Dendritic cell treated with granulocyte-macrophage colony-stimulating factor and Interleukin-4, amounts not matched to agents 40 ng/mL and 50 ng/mL, for 4 days (primary cell): Measurements from ENCODE around the gene MTG2.

ENCODE experiments used
- H3K27ac Mint-ChIP-seq: one replicate; pipeline ENCODE4 v1.8.0; 2022; ENCODE audit warnings: mild to moderate bottlenecking, mixed read lengths
- H3K27me3 Mint-ChIP-seq: one replicate; pipeline ENCODE4 v1.8.0; 2022; ENCODE audit warnings: mild to moderate bottlenecking, mixed read lengths
- H3K36me3 Mint-ChIP-seq: one replicate; pipeline ENCODE4 v1.8.0; 2022; ENCODE audit warnings: low read depth, mixed read lengths
- H3K4me1 Mint-ChIP-seq: one replicate; pipeline ENCODE4 v1.8.0; 2022; ENCODE audit warnings: low read depth, mixed read lengths
- H3K4me3 Mint-ChIP-seq: one replicate; pipeline ENCODE4 v1.8.0; 2022; ENCODE audit warnings: mild to moderate bottlenecking, moderate library complexity, mixed read lengths
- H3K9me3 Mint-ChIP-seq: one replicate; pipeline ENCODE4 v1.8.0; 2022; ENCODE audit warnings: mixed read lengths
- intact Hi-C: fragments of 100-400 bp; cut with micrococcal nuclease; formaldehyde crosslinking; loops from one replicate; pipeline ENCODE4 v1.15.0; 2022

MTG2 gene

DNA sequence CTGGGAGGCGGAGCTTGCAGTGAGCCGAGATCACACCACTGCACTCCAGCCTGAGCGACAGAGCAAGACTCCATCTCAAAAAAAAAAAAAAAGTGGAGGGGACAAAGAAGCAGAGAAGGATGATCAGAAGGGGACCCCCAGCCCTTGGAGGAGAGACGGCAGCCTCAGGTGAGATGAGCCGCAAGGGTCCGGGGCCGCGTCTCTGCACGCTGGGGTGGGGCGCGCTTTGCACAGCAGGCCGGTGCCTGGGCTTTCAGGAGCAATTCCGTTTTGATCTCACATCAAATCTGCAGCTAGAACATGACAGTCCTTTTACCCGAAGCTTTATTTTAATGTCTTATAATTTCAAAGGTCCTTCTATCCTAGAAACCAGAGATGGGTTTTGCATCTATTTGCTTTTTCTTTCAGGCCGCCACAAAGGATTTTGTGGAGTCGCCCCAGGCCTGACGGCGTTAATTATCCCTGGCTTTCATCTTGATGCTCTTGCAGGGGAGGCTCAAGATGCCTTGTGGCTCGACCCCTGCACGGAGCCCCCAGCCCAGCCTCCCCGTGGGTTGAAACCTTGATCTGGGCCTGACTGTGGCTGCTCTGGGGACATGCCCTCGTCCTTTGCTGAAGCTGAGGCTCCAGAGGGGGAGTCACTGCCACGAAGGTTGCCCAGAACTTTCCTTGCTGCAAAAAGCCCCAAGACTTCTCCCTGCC is 20.0 kb downstream of the MTG2 start:
- H3K27ac Mint-ChIP-seq: no peak overlapping the region
- no peaks in the 10 kb centered on the region for H3K4me1 Mint-ChIP-seq
- intact Hi-C loops: no loop called here
- H3K27me3 Mint-ChIP-seq: no peaks in the 10 kb centered on the region
- no peak overlapping the region for H3K4me3 Mint-ChIP-seq
- no peaks in the 10 kb centered on the region for H3K9me3 Mint-ChIP-seq
- H3K36me3 Mint-ChIP-seq: peaks cover 82% of the 10 kb centered on the region

DNA sequence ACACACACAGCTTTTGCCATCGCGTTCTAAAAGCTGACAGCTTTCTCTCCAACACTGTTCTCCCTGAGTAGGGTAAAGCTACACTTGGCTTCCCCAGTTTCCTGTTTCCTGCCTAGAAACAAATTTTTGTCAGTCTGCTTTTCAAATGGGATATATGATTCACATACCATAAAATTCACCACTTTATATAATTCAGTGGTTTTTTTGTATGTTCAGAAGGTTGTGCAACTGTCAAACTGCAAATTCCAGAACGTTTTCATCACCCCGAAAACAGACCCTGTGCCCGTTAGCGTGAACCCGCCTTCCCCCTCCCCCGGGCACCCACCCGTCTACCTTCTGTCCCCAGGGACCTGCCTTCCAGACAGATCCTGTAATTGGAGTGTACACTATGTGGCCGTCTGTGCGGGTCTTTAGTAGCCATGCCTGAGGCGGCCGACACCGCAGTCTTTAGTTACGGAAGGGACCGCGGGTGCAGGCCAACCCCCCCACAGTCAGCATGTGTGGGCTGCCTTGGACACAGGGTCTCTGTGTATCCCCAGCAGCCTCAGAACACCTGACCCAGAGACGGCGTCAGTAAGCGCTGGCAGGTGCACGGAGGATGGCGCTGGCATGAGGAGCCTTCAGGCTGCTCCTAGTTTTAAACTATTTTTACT is 20.7 kb downstream of the MTG2 start:
- Mint-ChIP-seq H3K36me3 (peaks cover 75% of the 10 kb centered on the region), H3K4me3 (no peak overlapping the region), H3K27me3 (no peaks in the 10 kb centered on the region), H3K9me3 (no peaks in the 10 kb centered on the region), H3K27ac (no peak overlapping the region), H3K4me1 (no peaks in the 10 kb centered on the region)
- intact Hi-C loops: no loop called here

DNA sequence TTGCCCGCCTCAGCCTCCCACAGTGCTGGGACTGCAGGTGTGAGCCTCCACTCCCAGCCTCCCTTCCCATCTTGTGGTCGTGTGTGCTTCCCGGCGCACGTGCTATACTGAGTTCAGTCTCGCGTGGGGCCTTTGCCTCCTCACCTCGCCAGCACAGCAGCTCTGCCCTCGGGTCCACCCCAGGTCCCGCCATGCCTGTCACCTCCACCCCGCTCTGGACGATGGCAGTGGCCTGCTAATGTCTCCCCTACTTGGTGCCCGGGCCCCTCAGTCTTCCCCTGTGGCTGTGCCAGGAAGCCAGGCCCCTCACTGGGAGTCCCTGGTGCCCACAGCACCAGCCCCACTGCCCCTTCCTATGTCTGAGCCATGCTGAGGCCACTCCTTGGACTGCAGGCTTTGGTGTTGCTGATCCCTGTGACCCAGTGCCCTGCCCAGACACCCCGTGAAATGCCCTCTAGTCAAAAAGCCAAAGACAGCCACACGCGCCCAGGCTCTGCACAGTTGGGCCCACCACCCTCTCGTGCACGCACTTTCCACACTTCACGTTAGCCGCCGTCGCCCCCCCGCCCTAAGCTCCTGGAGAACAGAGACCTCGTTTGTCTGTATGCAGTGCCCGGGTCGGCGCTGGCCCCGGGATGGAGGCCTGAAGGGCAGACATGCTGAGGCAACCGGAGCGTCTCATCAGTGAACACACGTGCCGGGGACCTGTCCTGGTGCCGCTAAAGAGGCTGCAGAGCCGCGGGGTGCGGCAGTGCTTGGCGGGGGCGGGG is 23.0 kb downstream of the MTG2 start:
- H3K9me3 Mint-ChIP-seq: no peaks in the 10 kb centered on the region
- H3K4me3 Mint-ChIP-seq: no peak overlapping the region
- intact Hi-C loops: no loop called here

DNA sequence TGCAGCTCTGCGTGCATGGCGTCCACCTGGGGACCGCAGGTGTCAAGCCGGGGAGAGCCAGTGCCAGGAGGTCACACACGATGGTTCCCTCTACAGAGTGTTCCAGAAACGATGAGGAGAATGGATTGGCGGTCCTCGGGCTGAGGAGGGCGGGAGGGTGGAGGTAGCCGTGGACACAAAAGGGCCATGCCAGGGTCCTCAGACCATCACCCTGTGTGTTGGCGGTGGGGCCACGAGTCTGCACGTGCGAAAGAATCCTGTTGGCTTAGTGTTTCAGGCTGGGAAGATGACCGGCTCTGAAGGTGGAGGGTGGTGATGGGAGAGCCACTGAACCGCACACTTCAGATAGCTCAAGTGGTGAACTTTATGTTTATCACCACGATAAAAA is 23.6 kb downstream of the MTG2 start:
- Mint-ChIP-seq H3K27me3 (peaks cover 8% of the 10 kb centered on the region), H3K4me3 (no peak overlapping the region), H3K27ac (no peak overlapping the region), H3K9me3 (no peaks in the 10 kb centered on the region), H3K36me3 (peaks cover 46% of the 10 kb centered on the region), H3K4me1 (no peaks in the 10 kb centered on the region)
- intact Hi-C loops: no loop called here

More for the DNA sequence above, 23.0 kb downstream of the MTG2 start:
- H3K27ac Mint-ChIP-seq: no peak overlapping the region
- peaks cover 52% of the 10 kb centered on the region for H3K36me3 Mint-ChIP-seq
- no peaks in the 10 kb centered on the region for H3K4me1 Mint-ChIP-seq
- peaks cover 8% of the 10 kb centered on the region for H3K27me3 Mint-ChIP-seq

DNA sequence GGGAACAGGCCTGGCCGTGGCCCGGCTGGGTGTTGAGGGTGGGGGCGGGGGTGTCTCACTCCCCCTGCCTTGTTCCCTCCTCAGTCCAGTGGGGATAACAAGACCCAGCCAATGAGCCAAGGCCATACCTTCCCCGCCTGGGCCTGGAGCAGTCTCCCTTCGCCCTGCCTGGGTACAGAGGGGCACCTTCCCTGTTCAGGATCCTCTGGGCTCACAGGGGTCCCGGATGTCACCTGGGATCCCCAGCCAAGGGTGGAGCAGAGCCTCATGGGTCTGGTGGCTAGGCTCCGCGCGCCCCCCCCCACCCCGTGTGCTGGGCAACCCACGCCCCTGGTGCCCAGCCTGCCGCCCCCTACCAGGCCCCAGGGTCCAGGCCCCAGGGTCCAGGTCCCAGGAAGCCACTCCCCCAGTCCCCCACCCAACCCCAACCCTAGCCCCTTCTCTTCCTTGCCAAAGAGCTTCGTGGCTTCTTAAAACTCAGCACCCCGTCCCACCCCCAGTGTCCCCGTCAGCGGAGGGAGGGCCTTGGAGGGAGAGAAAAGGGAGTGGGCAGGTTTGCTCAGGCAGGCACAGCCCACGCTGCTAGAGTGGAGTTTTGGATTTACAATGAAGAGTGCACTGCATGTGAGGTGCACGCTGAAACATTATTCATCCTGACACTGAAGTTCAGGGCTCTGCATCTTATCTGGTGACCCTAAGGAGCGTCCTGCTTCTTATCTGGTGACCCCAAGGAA is 25.4 kb downstream of the MTG2 start:
- H3K9me3 Mint-ChIP-seq: no peaks in the 10 kb centered on the region
- no peak overlapping the region for H3K4me3 Mint-ChIP-seq
- H3K36me3 Mint-ChIP-seq: peaks cover 28% of the 10 kb centered on the region
- H3K4me1 Mint-ChIP-seq: no peaks in the 10 kb centered on the region
- H3K27me3 Mint-ChIP-seq: peaks cover 16% of the 10 kb centered on the region
- intact Hi-C loops: no loop called here
- no peak overlapping the region for H3K27ac Mint-ChIP-seq

DNA sequence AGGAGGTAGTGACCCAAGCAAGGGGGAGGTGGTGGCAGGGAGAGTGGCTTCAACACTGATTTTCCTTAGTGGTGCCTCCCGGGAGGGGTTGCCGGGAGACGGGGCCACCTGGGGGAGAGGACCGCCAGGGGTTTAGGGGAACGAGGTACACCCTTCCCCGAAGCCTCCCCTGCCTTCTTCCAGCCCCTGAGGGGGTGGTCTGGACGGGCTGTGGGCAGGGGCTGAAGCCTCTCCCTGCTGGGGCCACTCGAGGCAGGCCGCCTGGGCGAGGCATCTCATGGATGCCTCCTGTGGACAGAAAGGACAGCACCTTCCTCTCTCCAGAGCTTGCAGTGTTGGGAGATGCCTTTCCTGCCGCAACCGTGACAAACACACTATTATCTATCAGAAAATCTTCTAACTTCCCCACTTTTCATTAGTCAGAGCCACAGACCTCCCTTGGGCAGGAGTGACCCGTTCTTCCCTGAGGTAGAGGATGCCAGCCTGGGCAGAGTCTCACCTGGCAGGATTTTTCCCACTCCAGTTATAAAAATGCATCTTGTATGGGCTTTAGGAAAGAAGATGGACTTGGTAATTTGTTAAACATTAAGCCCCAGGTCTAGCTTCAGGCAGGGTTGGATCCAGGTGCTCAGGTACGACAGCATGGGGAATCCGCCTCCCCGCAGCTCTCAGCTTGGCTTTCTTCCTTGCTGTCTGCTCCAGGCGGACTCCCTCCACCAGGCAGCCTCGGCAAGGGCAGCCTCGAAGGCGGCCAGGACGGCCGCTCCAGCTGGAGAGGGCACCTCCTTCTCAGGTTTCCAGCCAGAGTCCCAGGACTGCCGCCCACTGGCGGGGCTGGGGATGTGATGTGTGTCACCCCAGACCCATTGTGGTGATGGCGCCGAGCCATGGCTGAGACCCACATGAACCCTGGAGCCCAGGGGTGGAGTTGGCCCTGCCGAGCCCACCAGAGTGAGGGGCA is 26.2 kb downstream of the MTG2 start:
- intact Hi-C loops: no loop called here
- peaks cover 16% of the 10 kb centered on the region for H3K27me3 Mint-ChIP-seq
- no peak overlapping the region for H3K27ac Mint-ChIP-seq
- H3K36me3 Mint-ChIP-seq: peaks cover 19% of the 10 kb centered on the region
- H3K4me1 Mint-ChIP-seq: no peaks in the 10 kb centered on the region
- no peaks in the 10 kb centered on the region for H3K9me3 Mint-ChIP-seq
- no peak overlapping the region for H3K4me3 Mint-ChIP-seq

DNA sequence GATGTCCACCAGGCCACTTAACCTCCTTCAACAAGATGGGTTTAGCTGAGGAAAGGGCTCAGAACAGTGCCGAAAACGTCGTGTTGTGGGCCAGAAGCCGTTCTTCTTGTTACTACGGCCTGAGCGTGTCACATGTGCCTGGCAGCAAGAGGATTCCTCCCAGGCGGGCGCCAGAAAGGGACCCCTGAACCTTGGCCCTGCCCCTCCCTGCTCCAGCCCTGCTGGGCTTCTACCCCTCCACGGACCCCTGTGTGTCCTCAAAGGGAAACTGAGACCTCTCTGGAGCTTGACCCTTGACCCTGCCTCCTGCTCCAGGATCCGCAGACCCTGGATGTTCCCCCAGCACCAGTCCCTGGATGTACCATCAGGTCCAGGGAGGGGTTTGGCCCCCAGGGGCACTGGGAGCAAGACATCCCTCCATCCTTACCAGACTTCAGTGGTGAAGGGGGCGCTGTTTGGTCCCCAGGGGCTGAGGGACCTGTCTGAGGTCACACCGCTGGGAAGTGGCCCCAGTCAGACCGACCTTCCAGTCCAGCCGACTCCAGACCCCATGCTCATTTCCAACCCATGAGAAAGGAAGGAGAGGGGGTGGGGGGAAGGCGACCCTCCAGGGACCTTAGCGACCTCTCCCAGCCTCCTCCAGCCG is 27.1 kb downstream of the MTG2 start:
- intact Hi-C loops: no loop called here
- Mint-ChIP-seq H3K27ac (no peak overlapping the region), H3K36me3 (peaks cover 14% of the 10 kb centered on the region), H3K27me3 (peaks cover 23% of the 10 kb centered on the region), H3K4me3 (no peak overlapping the region), H3K4me1 (no peaks in the 10 kb centered on the region), H3K9me3 (no peaks in the 10 kb centered on the region)

DNA sequence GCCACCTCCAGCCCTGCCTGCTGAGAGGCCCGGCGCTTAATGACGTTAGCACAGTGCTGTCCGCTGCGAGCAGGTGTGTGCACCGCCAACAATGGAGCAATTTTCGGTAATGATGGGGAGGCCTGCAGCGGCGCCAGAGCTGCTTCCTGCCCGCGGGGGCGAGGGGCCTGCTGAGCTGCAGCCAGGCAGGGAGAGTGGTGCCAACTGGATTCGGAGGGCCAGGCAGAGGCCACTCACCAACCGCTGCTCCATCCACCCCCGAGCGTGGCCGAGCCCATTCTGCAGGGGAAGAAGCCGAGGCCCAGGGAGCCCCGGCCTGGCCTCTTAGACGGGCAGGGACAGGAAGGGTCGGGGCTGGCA is 27.6 kb downstream of the MTG2 start:
- peaks cover 9% of the 10 kb centered on the region for H3K36me3 Mint-ChIP-seq
- H3K9me3 Mint-ChIP-seq: no peaks in the 10 kb centered on the region
- H3K4me1 Mint-ChIP-seq: no peaks in the 10 kb centered on the region
- peaks cover 25% of the 10 kb centered on the region for H3K27me3 Mint-ChIP-seq
- H3K4me3 Mint-ChIP-seq: no peak overlapping the region
- no peak overlapping the region for H3K27ac Mint-ChIP-seq
- intact Hi-C loops: no loop called here

DNA sequence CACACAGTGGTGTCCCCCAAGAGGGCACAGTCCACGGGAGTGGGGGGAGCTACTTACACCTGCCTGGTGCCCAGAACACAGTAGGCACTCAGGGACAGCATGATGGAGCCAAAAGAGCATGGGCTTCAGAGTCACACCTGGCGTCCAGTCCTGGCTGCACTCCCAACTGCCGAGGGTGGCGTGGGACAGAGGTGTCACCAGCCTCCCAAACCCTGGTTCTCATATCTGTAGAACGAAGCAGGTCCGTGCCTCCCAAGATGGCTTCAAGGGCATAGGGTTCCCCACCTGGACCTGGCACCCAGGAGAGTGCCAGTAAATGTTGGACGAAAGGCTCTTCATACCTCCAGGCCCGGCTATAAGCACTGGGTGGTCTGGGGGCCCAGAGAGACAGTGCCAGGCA is 28.4 kb downstream of the MTG2 start:
- intact Hi-C loops: no loop called here
- no peak overlapping the region for H3K4me3 Mint-ChIP-seq
- H3K4me1 Mint-ChIP-seq: no peaks in the 10 kb centered on the region
- no peaks in the 10 kb centered on the region for H3K9me3 Mint-ChIP-seq
- H3K36me3 Mint-ChIP-seq: peaks cover 2% of the 10 kb centered on the region
- no peak overlapping the region for H3K27ac Mint-ChIP-seq
- H3K27me3 Mint-ChIP-seq: peaks cover 30% of the 10 kb centered on the region

DNA sequence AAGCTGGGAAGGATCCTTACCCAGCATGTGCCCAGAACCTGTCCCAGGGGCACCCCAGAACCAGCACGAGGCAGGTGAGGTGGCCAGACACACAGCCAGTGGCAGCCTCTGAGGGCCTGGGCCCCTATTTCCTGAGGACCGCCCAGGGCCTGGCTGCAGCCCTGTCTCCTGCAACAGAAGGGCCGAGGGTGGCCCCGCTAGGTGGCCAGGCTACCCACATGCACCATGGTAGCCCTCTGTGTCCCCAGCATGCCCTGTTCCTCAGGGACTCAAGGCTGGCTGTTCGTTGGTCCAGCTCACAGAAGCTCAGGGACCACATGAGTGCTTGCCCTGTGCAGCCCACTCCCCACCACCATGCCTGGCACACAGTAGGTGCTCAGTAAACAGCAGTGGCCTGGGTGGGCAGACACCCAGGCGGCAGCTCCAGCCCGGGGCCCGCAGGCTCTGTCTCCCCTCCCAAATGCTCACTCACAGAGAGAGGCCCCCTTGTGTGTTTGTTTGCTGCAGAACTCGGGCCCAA is 29.0 kb downstream of the MTG2 start:
- no peaks in the 10 kb centered on the region for H3K9me3 Mint-ChIP-seq
- no peak overlapping the region for H3K27ac Mint-ChIP-seq
- H3K27me3 Mint-ChIP-seq: peaks cover 30% of the 10 kb centered on the region

DNA sequence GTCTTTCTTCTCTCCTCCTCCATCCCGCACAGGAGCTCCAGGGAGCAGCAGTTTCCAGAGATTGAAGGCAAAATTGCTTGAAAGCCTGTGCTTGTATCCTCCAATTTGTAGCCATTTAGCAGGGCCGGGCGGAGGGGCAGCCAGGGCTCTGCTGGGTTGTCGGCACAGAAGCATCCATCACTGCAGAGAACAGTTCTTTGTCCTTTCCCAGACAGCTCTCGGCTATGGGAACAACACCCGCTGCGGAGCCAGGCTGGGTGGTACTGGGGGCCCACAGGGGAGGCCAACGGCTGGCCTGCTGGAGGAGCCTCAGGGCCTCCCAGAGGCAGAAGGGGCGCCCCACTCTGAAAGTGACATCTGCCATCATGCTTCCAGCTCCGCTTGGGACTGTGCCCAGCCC is 29.5 kb downstream of the MTG2 start:
- Mint-ChIP-seq H3K27ac (no peak overlapping the region), H3K27me3 (peaks cover 34% of the 10 kb centered on the region), H3K4me3 (no peak overlapping the region), H3K4me1 (no peaks in the 10 kb centered on the region), H3K9me3 (no peaks in the 10 kb centered on the region), H3K36me3 (no peaks in the 10 kb centered on the region)
- intact Hi-C loops: no loop called here

More for the DNA sequence above, 29.0 kb downstream of the MTG2 start:
- intact Hi-C loops: no loop called here
- Mint-ChIP-seq H3K4me3 (no peak overlapping the region), H3K36me3 (no peaks in the 10 kb centered on the region), H3K4me1 (no peaks in the 10 kb centered on the region)

DNA sequence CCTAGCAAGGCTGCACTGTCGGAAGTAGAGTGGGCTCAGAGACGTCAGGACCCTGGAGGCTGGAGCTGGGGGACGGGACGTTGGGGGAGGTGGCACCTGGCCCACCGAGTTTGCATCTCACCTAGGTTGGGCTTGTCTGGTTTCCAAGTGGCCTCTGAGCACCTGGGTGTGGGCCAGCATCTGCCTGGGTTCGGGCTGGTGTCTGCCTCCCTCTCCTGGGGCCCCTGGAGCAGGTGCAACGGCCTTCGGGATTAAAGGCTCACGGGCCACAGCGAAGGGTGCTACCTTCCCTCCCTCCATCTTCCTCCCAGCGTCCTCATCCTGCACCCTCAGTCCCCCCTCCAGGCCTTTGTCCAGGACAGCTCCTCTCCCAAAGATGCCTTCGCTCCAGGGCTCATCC is 31.2 kb downstream of the MTG2 start:
- intact Hi-C loops: no loop called here
- no peak overlapping the region for H3K4me3 Mint-ChIP-seq
- no peaks in the 10 kb centered on the region for H3K36me3 Mint-ChIP-seq
- peaks cover 51% of the 10 kb centered on the region for H3K27me3 Mint-ChIP-seq
- no peak overlapping the region for H3K27ac Mint-ChIP-seq
- H3K9me3 Mint-ChIP-seq: no peaks in the 10 kb centered on the region
- H3K4me1 Mint-ChIP-seq: peaks cover 2% of the 10 kb centered on the region
